SK-N-SH treated with all-trans-retinoic acid at 6 μM for 48 hours (cell line): ENCODE measurements around the gene MVK.

Experiments
- ATAC-seq: fragments of 200-7000 bp; cut with Tn5 transposase; 3 replicates; pipeline ENCODE4 v1.9.1; 2020; ENCODE audit warnings: mild to moderate bottlenecking, moderate library complexity
- ARNTL ChIP-seq: fragments of 450-650 bp; formaldehyde crosslinking; IDR thresholded peaks from 2 replicates; pipeline ENCODE4 v1.5.0; 2020; ENCODE audit warnings: low read depth, mild to moderate bottlenecking, moderate library complexity, borderline replicate concordance
- BACH2 ChIP-seq: fragments of 250-450 bp; sonication (Bioruptor Pico); IDR thresholded peaks from 2 replicates; pipeline ENCODE4 v1.9.0; 2021; ENCODE audit warnings: mild to moderate bottlenecking, borderline replicate concordance
- CREB5 ChIP-seq: fragments of 250-450 bp; sonication (Bioruptor Pico); IDR thresholded peaks from 2 replicates; pipeline ENCODE4 v1.5.1; 2020; ENCODE audit warnings: low read depth, mild to moderate bottlenecking, moderate library complexity
- CSDC2 ChIP-seq: fragments of 250-450 bp; sonication (Bioruptor Pico); IDR thresholded peaks from 2 replicates; pipeline ENCODE4 v1.5.0; 2020; ENCODE audit warnings: mild to moderate bottlenecking, moderate library complexity
- ESRRG ChIP-seq: fragments of 250-450 bp; sonication (Bioruptor Pico); IDR thresholded peaks from 2 replicates; pipeline ENCODE4 v1.6.1; 2021; ENCODE audit warnings: mild to moderate bottlenecking
- GLIS3 ChIP-seq: fragments of 250-450 bp; sonication (Bioruptor Pico); IDR thresholded peaks from 2 replicates; pipeline ENCODE4 v1.5.0; 2020; ENCODE audit warnings: mild to moderate bottlenecking, moderate library complexity
- ISL1 ChIP-seq: fragments of 250-450 bp; sonication (Bioruptor Pico); IDR thresholded peaks from 2 replicates; pipeline ENCODE4 v2.1.2; 2022; ENCODE audit warnings: mild to moderate bottlenecking, moderate library complexity
- OSR1 ChIP-seq: fragments of 250-450 bp; sonication (Bioruptor Pico); IDR thresholded peaks from 2 replicates; pipeline ENCODE4 v1.8.0; 2022; ENCODE audit warnings: moderate library complexity, mild to moderate bottlenecking, inconsistent platforms
- POU6F1 ChIP-seq: fragments of 250-450 bp; sonication (Bioruptor Pico); IDR thresholded peaks from 2 replicates; pipeline ENCODE4 v1.8.0; 2021; ENCODE audit warnings: low read depth, mild to moderate bottlenecking, moderate library complexity, borderline replicate concordance
- SNAI2 ChIP-seq: fragments of 250-450 bp; sonication (Bioruptor Pico); IDR thresholded peaks from 2 replicates; pipeline ENCODE4 v1.5.0; 2020; ENCODE audit warnings: mild to moderate bottlenecking, moderate library complexity
- TCF4 ChIP-seq: fragments of 250-450 bp; sonication (Bioruptor Pico); IDR thresholded peaks from 2 replicates; pipeline ENCODE4 v1.8.0; 2021; ENCODE audit warnings: mild to moderate bottlenecking, moderate library complexity, borderline replicate concordance
- ZNF565 ChIP-seq: fragments of 450-650 bp; formaldehyde crosslinking; conservative IDR thresholded peaks from 2 replicates; pipeline ENCODE4 v1.5.0; 2020; ENCODE audit warnings: low read depth, mild to moderate bottlenecking, moderate library complexity
- ZNF70 ChIP-seq: fragments of 450-650 bp; formaldehyde crosslinking; IDR thresholded peaks from 2 replicates; pipeline ENCODE4 v1.5.0; 2020; ENCODE audit warnings: mild to moderate bottlenecking, moderate library complexity
- TF ChIP-seq, protein P1 (sequence below): fragments of 250-450 bp; sonication (Bioruptor Pico); IDR thresholded peaks from 2 replicates; pipeline ENCODE4 v1.5.0; 2020; ENCODE audit warnings: mild to moderate bottlenecking, moderate library complexity
- TF ChIP-seq, protein P2 (sequence below): fragments of 250-450 bp; sonication (Bioruptor Pico); IDR thresholded peaks from 2 replicates; pipeline ENCODE4 v1.8.0; 2020; ENCODE audit warnings: mild to moderate bottlenecking, moderate library complexity, borderline replicate concordance

Gene MVK

GRCh38 chr12:109545826-109546225 lies 27.8 kb upstream of the MVK start (continued):
- TF ChIP-seq, protein P1, sequence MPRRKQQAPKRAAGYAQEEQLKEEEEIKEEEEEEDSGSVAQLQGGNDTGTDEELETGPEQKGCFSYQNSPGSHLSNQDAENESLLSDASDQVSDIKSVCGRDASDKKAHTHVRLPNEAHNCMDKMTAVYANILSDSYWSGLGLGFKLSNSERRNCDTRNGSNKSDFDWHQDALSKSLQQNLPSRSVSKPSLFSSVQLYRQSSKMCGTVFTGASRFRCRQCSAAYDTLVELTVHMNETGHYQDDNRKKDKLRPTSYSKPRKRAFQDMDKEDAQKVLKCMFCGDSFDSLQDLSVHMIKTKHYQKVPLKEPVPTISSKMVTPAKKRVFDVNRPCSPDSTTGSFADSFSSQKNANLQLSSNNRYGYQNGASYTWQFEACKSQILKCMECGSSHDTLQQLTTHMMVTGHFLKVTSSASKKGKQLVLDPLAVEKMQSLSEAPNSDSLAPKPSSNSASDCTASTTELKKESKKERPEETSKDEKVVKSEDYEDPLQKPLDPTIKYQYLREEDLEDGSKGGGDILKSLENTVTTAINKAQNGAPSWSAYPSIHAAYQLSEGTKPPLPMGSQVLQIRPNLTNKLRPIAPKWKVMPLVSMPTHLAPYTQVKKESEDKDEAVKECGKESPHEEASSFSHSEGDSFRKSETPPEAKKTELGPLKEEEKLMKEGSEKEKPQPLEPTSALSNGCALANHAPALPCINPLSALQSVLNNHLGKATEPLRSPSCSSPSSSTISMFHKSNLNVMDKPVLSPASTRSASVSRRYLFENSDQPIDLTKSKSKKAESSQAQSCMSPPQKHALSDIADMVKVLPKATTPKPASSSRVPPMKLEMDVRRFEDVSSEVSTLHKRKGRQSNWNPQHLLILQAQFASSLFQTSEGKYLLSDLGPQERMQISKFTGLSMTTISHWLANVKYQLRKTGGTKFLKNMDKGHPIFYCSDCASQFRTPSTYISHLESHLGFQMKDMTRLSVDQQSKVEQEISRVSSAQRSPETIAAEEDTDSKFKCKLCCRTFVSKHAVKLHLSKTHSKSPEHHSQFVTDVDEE (CRISPR knock-in tag): no peak
- TF ChIP-seq CSDC2 (CRISPR knock-in tag): no peak
- no peak for TF ChIP-seq TCF4 (CRISPR knock-in tag)
- TF ChIP-seq ISL1: no peak
- no peak for TF ChIP-seq SNAI2 (CRISPR knock-in tag)
- no peak for TF ChIP-seq ZNF70 (CRISPR knock-in tag)

GRCh38 chr12:109547286-109547685 lies 26.3 kb upstream of the MVK start:
- TF ChIP-seq ZNF565 (CRISPR knock-in tag) (no peak), ESRRG (CRISPR knock-in tag) (no peak), BACH2 (CRISPR knock-in tag) (no peak)
- no peak for ATAC-seq

GRCh38 chr12:109548258-109548657 lies 25.3 kb upstream of the MVK start:
- no peak for ATAC-seq
- no peak for TF ChIP-seq OSR1
- TF ChIP-seq ISL1: no peak
- TF ChIP-seq, all 23 proteins: peak for 0

DNA sequence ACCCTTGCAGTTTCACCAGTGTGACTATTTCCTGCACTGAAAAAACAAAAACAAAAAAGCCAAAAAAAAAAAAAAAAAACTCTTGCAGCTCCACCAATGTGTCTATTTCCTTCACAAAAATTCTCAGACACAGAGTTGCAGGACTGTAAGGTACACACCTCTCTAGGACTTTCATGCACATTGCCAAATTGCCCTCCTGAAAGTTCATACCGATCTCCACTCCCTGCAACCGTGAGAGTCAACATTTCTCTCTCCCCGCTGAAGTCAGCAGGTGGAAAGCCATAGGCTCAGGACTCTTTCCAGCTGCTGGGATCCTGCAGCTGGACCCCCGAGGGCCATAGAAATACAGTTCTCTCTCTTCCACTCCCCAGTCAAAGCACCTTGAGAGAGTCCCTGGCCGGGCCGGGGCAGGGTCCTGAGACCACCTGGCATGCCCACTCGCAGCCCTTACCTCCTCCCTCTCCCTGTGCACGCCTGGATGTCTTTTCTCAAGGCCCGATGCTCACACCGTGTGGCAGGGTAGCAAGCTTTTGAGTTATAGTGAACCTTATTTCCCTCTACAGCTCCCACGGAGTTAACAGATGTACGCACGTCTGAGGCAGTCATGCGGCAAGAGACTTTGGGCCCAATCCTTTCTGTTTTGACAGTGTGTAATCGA lies 23.9 kb upstream of the MVK start:
- no peak for ATAC-seq
- TF ChIP-seq POU6F1 (CRISPR knock-in tag) (no peak), CSDC2 (CRISPR knock-in tag) (no peak), SNAI2 (CRISPR knock-in tag) (no peak), ARNTL (no peak), ZNF70 (CRISPR knock-in tag) (no peak), TCF4 (CRISPR knock-in tag) (no peak), GLIS3 (CRISPR knock-in tag) (no peak), ISL1 (no peak), BACH2 (CRISPR knock-in tag) (no peak), CREB5 (no peak), ZNF565 (CRISPR knock-in tag) (no peak)
- TF ChIP-seq, protein P2, sequence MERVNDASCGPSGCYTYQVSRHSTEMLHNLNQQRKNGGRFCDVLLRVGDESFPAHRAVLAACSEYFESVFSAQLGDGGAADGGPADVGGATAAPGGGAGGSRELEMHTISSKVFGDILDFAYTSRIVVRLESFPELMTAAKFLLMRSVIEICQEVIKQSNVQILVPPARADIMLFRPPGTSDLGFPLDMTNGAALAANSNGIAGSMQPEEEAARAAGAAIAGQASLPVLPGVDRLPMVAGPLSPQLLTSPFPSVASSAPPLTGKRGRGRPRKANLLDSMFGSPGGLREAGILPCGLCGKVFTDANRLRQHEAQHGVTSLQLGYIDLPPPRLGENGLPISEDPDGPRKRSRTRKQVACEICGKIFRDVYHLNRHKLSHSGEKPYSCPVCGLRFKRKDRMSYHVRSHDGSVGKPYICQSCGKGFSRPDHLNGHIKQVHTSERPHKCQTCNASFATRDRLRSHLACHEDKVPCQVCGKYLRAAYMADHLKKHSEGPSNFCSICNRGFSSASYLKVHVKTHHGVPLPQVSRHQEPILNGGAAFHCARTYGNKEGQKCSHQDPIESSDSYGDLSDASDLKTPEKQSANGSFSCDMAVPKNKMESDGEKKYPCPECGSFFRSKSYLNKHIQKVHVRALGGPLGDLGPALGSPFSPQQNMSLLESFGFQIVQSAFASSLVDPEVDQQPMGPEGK (CRISPR knock-in tag): no peak
- TF ChIP-seq, protein P1 (CRISPR knock-in tag): no peak
- TF ChIP-seq, all 23 proteins: peak for 0
